Fibroblast of lung (primary cell): ENCODE results near the gene LAGE3. TPM values are rescaled to one million over a fixed set of nuclear protein-coding genes. Genes with fewer than 3 reads are reported as not detected.

Source experiments
- DNase-seq, 2 donors: peaks; one replicate each; pipeline versions ENCODE4 v3.0.0 to v3.0.0-alpha.2; 2010; ENCODE audit warnings: low read depth in 2 of 2
- H2AFZ ChIP-seq: 2 replicates; pipeline ENCODE4 v1.5.1; 2012; ENCODE audit warnings: low read length, control low read depth, inconsistent platforms
- H3K27ac ChIP-seq: 2 replicates; pipeline ENCODE4 v1.5.1; 2011; ENCODE audit warnings: low read length, control low read depth; ENCODE audit not compliant: insufficient read depth
- H3K27me3 ChIP-seq: 2 replicates; pipeline ENCODE4 v1.5.1; 2011; ENCODE audit warnings: mild to moderate bottlenecking, low read length; ENCODE audit not compliant: control insufficient read depth, insufficient read depth
- H3K36me3 ChIP-seq: 2 replicates; pipeline ENCODE4 v1.5.1; 2011; ENCODE audit warnings: low read length; ENCODE audit not compliant: control insufficient read depth, insufficient read depth
- H3K4me1 ChIP-seq: 2 replicates; pipeline ENCODE4 v1.5.1; 2011; ENCODE audit warnings: low read length; ENCODE audit not compliant: control insufficient read depth, insufficient read depth; ENCODE audit errors: extremely low read depth
- H3K4me2 ChIP-seq: 2 replicates; pipeline ENCODE4 v1.5.1; 2011; ENCODE audit warnings: low read length, control low read depth; ENCODE audit not compliant: insufficient read depth; ENCODE audit errors: extremely low read depth
- H3K4me3 ChIP-seq, 4 experiments: fragments of 200-600 bp in 1 of 4; sonication (generic) in 1 of 4; replicated peaks in 1 of 4; 2 replicates each; pipeline ENCODE4 v1.5.1; 2011 to 2016; ENCODE audit warnings: low read length in 4 of 4, low read depth in 3 of 4, mild to moderate bottlenecking in 3 of 4, control low read depth in 2 of 4, inconsistent platforms in 1 of 4, mixed read lengths in 1 of 4; ENCODE audit not compliant: insufficient read depth in 1 of 4; ENCODE audit errors: control extremely low read depth in 1 of 4
- H3K79me2 ChIP-seq: 2 replicates; pipeline ENCODE4 v1.5.1; 2012; ENCODE audit warnings: mild to moderate bottlenecking, low read length, inconsistent platforms; ENCODE audit not compliant: control insufficient read depth, insufficient read depth
- H3K9ac ChIP-seq: 2 replicates; pipeline ENCODE4 v1.5.1; 2011; ENCODE audit warnings: mild to moderate bottlenecking, low read length, control low read depth; ENCODE audit not compliant: insufficient read depth
- H3K9me3 ChIP-seq: 2 replicates; pipeline ENCODE4 v1.5.1; 2012; ENCODE audit warnings: low read depth, low read length; ENCODE audit not compliant: control insufficient read depth, insufficient read depth
- H4K20me1 ChIP-seq: 2 replicates; pipeline ENCODE4 v1.5.1; 2011; ENCODE audit warnings: low read length; ENCODE audit not compliant: control insufficient read depth, insufficient read depth; ENCODE audit errors: extremely low read depth
- EZH2 ChIP-seq: IDR thresholded peaks from 2 replicates; pipeline ENCODE4 v1.5.1; 2012; ENCODE audit warnings: low read length, control low read depth, mild to moderate bottlenecking; ENCODE audit errors: missing control alignments
- polyA plus RNA-seq, 2 donors: library from polyadenylated mRNA; depleted of rRNA in 1 of 2; stranded (reverse) in 1 of 2; unstranded in 1 of 2; fragments of >200 nt; gene quantifications; 2 replicates each; pipeline ENCODE4 v1.2.1, GENCODE V29; 2011 to 2012; ENCODE audit warnings: missing spikeins in 1 of 2
- total RNA-seq: library from RNA; depleted of rRNA; stranded (reverse); fragments of >200 nt; gene quantifications from 2 replicates; pipeline ENCODE4 v1.2.1, GENCODE V29; 2014
- TF ChIP-seq, protein P1 (sequence below), 2 donors: IDR thresholded peaks in 1 of 2; conservative IDR thresholded peaks in 1 of 2; 1 replicate in 1 of 2; 2 replicates in 1 of 2; pipeline ENCODE4 v1.5.1; 2011 to 2012; ENCODE audit warnings: low read length in 2 of 2, control low read depth in 1 of 2, inconsistent platforms in 1 of 2, low read depth in 1 of 2, mild to moderate bottlenecking in 1 of 2

Gene LAGE3
- total and polyA plus RNA-seq, 2 donors (not counting 1 experiment from before 2014, with no cell fraction given), result 6.4 to 13.4 TPM

DNA sequence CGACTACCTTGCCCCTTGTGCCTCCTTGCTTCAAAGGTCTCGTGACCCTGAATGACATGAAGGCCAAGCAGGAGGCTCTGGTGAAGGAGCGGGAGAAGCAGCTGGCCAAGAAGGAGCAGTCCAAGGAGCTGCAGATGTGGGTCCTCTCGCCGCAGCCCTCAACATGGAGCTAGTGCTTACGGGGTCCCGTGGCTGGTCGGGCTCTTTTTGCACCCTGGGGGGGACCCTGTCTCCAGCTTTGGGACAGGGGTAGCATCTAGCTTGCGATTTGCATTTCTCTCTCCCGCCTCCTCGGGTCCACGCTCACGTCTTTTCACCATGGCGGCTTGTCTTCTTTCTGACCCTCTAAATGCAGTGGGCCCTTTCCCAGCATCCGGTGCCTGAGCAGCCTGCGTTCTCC, 33.3 kb downstream of the LAGE3 start:
- peaks cover 32% of the 10 kb centered on the region for H3K79me2 ChIP-seq
- H3K4me1 ChIP-seq, result peaks cover 7% of the 10 kb centered on the region
- H3K4me3 ChIP-seq, result no peak overlapping the region
- no peak for DNase-seq
- H3K27me3 ChIP-seq, result no peaks in the 10 kb centered on the region
- no peaks in the 10 kb centered on the region for H3K9me3 ChIP-seq
- no peak overlapping the region for H3K4me2 ChIP-seq
- TF ChIP-seq, protein P1, sequence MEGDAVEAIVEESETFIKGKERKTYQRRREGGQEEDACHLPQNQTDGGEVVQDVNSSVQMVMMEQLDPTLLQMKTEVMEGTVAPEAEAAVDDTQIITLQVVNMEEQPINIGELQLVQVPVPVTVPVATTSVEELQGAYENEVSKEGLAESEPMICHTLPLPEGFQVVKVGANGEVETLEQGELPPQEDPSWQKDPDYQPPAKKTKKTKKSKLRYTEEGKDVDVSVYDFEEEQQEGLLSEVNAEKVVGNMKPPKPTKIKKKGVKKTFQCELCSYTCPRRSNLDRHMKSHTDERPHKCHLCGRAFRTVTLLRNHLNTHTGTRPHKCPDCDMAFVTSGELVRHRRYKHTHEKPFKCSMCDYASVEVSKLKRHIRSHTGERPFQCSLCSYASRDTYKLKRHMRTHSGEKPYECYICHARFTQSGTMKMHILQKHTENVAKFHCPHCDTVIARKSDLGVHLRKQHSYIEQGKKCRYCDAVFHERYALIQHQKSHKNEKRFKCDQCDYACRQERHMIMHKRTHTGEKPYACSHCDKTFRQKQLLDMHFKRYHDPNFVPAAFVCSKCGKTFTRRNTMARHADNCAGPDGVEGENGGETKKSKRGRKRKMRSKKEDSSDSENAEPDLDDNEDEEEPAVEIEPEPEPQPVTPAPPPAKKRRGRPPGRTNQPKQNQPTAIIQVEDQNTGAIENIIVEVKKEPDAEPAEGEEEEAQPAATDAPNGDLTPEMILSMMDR (conservative IDR thresholded peaks at IDR 0.05 in 1 of 2, IDR thresholded peaks at IDR 0.05 in 1 of 2; ENCODE audit: low read depth in 1 of 2, low read length in 2 of 2), result no peak
- no peak for TF ChIP-seq EZH2
- no peak overlapping the region for H3K27ac ChIP-seq
- no peaks in the 10 kb centered on the region for H4K20me1 ChIP-seq
- H2AFZ ChIP-seq, result no peak overlapping the region
- H3K36me3 ChIP-seq, result peaks cover 16% of the 10 kb centered on the region
- no peak overlapping the region for H3K9ac ChIP-seq

DNA sequence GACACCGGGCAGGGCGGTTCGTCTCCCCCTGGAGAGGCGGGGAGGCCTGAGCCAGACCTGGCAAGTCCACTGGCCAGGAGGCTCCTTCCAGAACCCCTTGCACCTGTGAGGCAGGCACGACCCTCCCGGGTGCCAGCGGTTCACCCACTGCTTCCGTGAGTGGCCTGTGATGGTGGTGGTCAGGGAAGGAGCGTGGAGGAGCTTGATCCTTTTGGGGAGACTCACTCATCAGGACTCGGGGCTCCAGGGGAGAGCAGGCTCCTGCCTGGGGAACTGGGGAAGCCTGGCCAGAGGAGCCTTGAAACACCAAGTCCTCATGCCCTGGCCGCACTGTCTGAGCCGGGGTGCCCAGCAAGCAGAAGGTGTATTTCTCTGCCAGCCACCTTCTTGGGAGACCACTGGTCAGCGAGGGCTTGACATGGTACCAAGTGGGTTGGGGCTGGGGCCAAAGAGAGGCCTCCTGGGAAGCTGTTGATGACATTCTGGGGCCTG, 34.3 kb downstream of the LAGE3 start:
- Histone ChIP-seq H4K20me1 (no peaks in the 10 kb centered on the region), H3K9me3 (no peaks in the 10 kb centered on the region), H3K9ac (peak overlapping the region; percentile 61), H3K27me3 (no peaks in the 10 kb centered on the region), H3K4me2 (peak overlapping the region; percentile 80), H3K79me2 (peaks cover 41% of the 10 kb centered on the region), H3K27ac (peak overlapping the region; percentile 67), H3K4me3 (peak overlapping the region; percentile 53 to 69 (median 56)), H3K36me3 (peaks cover 13% of the 10 kb centered on the region), H3K4me1 (peaks cover 7% of the 10 kb centered on the region), H2AFZ (no peak overlapping the region)
- DNase-seq, result no peak
- TF ChIP-seq, protein P1 (conservative IDR thresholded peaks at IDR 0.05 in 1 of 2, IDR thresholded peaks at IDR 0.05 in 1 of 2; ENCODE audit: low read depth in 1 of 2, low read length in 2 of 2), result no peak
- no peak for TF ChIP-seq EZH2

DNA sequence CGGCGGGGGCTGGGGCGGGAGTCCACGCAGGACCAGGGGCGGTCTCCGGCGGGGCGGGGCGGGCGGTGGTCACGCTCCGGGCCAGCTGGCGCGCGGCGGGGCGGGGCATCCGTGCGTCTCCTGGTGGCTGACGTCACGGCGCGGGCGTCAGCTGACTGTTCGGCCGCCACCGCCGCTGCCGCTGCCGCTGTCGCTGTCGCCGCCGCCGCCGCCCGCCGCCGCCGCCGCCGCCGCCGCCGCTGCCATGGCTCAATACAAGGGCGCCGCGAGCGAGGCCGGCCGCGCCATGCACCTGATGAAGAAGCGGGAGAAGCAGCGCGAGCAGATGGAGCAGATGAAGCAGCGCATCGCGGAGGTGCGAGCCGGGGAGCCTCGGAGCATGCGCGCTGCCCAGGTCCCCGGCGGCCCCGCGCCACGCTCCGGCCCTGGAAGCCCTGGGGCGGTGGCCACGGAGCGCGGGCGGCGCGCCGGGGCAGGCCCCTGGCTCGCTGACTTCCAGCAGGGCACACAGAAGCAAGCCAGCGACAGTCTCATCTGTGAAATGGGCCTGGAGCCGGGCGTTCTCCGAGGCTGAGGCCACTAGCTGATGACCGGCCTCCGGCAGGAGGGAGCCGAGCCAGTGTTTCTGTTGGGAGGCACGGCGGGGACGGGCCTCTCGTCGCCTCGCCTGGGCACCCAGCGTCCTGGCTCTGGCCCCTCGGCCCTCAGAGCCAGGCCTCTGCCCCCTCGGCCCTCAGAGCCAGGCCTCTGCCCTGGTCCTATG, 34.9 kb downstream of the LAGE3 start, which contains the start of gene FAM50A:
FAM50A (plus strand) TSS at position 150 of the 763 bp plus-strand sequence; CDS start at position 245, 95 bp downstream.
- TF ChIP-seq, protein P1 (conservative IDR thresholded peaks at IDR 0.05 in 1 of 2, IDR thresholded peaks at IDR 0.05 in 1 of 2; ENCODE audit: low read depth in 1 of 2, low read length in 2 of 2), result no peak
- Histone ChIP-seq H4K20me1 (no peaks in the 10 kb centered on the region), H3K4me1 (peaks cover 7% of the 10 kb centered on the region), H3K27ac (peak within 1 kb of the TSS; percentile 77), H3K9me3 (no peaks in the 10 kb centered on the region), H3K36me3 (peaks cover 15% of the 10 kb centered on the region), H3K9ac (peak within 1 kb of the TSS; percentile 61), H3K79me2 (peaks cover 46% of the 10 kb centered on the region), H3K4me3 (peak within 1 kb of the TSS; percentile 53 to 69 (median 56)), H3K4me2 (peak within 1 kb of the TSS; percentile 80), H3K27me3 (no peaks in the 10 kb centered on the region), H2AFZ (no peak within 1 kb of the TSS)
- peak; percentile 45 to 47 for DNase-seq
